Inferior parietal cortex (tissue), 1 donor: ENCODE results near the gene ELK3.

Experiments used
- DNase-seq: peaks from one replicate; pipeline ENCODE4 v3.0.0-alpha.2; 2016; ENCODE audit errors: extremely low spot score

ELK3 gene

GRCh38 chr12:96187956-96188355 lies 6.2 kb upstream of the ELK3 start:
- DNase-seq, result no peak

- DNase-seq, result no peak
These were observed 4.4 kb upstream of the ELK3 start for GRCh38 chr12:96189781-96190180.

DNA sequence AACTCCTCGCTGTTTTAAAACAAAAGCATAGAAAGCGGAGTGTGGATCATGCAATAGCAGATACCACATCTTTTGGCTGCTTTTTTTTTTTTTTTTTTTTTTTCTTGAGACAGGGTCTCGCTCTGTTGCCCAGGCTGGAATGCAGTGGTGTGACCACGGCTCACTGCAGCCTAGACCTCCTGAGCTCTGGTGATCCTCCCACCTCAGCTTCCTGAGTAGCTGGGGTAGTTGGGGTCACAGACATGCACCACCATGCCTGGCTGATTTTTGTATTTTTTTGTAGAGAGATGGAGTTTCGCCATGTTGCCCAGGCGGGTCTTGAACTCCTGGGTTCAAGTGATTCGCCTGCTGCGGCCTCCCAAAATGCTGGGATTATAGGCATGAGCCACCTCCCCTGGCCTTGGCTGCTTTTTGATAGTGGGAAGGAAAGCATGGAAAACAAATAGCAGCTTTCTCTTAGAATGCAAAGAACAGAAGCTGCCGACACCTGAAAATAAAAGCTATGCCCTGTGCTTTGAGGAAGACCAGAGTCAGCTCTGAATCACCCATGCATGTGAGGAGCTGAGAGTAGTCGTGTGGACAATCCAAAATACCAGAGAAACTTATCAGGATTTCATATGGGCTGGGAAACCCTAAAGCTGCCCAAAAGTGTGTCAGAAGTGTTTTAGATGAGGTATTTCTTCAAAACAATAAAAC lies 3.6 kb upstream of the ELK3 start:
- no peak for DNase-seq

DNA sequence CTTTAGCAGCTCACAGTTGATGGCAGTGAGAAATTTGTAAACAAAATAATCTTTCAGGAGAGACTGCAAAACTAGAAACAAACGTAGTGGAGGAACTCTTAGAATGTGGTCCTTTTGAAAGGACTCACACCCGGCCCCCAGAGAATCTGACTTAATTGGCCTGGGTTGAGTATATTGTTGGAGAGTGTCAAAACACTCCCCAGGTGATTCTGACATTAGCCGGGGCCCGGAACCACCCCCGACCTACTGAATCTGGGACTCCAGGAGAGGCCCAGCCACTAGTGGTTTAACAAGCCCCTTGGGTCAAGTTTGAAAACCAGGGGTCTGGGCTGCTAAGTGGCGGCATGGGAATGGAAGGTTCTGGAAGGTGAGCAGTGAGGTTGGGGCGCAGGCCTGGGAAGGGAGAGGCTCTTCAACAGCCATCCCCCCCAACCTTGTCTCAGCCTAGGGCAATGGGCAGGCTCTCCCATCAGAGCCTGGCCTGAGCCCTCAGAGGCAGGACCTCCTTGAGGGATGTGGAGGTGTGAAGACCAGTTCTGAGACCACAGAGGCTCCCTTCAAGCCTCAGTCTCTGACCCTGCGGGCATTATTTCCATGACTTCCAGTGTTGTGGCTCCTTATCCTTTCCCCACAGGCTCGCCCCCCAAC lies 1.1 kb upstream of the ELK3 start:
- no peak for DNase-seq

- DNase-seq, result no peak
These were observed 358 bp downstream of the ELK3 start for GRCh38 chr12:96194576-96194889.

DNA sequence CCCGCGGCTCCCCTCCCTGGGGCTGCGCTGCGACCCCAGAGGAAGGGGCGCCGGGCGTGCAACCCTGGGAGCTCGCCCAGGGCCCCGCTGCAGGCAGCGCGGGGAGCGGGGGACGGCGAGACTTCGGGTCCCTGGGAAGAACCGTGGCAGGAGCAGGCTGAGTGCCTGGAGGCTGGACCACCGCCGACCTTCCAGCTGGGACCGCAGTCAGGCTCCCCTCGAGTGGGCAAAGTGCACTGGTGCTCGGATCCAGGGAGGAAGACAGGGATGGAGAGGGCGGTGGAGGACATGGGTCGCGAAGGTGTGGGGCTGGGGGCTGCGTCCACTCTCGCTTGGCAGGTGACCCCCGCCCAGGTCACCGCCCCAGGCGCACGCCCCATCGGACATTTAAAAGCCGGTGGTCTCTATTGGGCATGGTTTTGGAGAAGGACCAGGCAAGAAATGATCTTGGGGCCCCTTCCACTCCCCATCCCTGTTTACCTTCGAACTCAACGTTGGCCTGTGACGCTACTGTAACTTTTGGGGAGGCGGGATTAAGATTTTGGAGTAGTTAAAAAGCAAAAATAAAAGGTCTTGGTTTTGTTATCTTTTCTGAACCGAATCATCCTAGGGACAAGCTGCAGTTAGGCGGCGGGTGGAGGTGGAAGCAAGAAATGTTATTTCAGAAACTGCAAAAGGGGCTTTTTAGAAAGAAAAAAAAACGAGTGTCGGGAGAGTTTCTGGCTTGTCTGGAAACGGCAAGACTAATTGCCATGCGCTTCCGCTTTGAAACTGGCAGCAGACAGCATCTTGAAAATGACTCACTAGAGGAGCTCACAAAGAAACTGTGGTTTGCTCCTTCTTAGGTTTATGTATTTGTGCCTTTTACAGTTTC lies 1.0 kb downstream of the ELK3 start:
- peak; percentile 37 for DNase-seq

DNA sequence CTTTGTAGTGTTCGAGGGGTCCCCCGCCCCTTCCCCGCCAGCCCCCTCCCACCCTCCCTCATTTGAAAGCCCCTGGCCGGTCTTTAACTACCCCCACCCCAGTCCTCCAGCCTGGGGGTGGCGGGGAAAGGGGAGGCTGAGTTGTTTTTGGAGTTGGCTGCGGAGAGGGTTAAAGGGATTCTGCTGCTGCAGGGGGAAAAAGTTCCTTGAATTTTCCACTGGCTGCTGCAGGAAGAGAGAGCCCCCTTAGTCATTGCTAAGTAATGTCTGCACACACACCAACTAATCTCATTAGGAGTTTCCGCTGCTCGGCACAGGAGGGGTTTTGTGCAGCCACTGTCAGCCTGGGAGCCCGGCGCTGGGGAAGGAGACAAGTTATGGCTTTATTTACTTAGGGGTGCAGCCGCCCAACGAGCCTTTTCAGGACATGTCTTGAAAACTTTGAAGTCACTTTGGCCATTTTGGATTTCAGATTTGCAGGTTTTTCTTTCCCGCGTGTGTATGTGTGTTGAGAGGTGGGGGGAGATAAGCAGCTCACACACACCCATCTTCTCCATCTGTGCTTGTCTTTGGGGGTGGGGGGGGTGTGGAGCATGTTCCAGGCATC lies 1.8 kb downstream of the ELK3 start:
- DNase-seq, result no peak

GRCh38 chr12:96196781-96197180 lies 2.6 kb downstream of the ELK3 start:
- DNase-seq, result no peak

- DNase-seq, result no peak
These were observed 3.5 kb downstream of the ELK3 start for GRCh38 chr12:96197503-96198272.

GRCh38 chr12:96198965-96199364 lies 4.8 kb downstream of the ELK3 start:
- no peak for DNase-seq

- no peak for DNase-seq
These were observed 5.3 kb downstream of the ELK3 start for GRCh38 chr12:96199464-96199863.

DNA sequence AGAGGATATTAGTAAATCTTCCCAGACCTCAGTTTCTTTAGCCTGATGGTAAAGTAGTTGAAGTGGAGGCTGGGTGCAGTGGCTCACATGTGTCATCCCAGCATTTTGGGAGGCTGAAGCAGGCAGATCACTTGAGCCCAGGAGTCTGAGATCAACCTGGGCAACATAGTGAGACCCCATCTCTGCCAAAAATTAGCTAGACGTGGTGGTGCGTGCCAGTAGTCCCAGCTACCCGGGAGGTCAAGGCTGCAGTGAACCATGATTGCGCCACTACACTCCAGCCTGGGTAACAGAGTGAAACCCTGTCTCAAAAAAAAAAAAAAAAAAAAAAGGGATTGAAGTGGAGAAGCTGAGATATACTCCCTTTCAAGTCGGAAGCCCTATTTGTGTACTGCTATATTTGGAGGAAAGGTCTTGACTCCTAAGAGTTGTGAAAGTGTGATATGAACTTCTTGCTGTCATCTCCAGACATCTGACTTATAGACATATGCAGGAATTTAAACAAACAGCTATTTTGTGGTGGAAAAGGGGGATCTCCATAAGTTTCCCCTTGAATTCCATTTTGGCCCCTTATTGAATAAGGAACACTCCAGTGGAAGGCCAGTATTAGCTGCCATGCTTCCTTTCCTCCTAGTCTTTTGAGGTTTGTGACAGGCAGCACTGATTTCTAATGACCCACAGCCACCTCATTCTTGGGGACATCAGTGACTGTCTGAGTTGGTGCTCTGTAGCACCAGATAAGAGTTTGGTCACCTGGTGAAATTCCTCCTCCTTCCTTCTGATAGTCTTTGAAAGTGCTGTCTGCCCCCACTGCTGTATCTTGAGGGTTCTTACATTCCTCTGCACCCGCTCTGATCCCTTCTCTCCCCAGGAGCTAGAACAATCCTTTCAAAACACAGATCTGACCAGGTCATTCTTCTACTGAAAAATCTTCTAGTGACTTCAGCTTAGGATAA lies 7.4 kb downstream of the ELK3 start:
- DNase-seq, result no peak

GRCh38 chr12:96204381-96204780 lies 10.2 kb downstream of the ELK3 start:
- DNase-seq, result no peak

DNA sequence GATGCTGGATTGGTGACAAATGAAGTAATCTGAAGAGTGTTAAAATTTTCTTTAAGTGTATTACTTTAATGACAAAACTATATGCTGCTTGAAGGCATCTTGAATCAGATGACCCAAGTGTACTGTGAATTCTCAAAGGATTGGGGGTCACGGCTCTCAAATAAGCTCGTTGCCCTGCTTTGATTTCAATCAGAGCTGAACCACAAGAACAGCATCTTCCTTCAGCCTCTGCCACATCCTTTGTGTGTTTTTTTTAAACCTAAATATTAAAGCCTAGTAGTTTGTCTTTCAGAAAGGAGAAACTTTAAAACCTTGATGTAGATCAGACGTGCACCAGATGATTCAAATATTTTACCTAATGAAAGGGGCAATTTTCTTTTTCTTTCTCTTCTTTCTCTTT lies 11.7 kb downstream of the ELK3 start:
- no peak for DNase-seq

DNA sequence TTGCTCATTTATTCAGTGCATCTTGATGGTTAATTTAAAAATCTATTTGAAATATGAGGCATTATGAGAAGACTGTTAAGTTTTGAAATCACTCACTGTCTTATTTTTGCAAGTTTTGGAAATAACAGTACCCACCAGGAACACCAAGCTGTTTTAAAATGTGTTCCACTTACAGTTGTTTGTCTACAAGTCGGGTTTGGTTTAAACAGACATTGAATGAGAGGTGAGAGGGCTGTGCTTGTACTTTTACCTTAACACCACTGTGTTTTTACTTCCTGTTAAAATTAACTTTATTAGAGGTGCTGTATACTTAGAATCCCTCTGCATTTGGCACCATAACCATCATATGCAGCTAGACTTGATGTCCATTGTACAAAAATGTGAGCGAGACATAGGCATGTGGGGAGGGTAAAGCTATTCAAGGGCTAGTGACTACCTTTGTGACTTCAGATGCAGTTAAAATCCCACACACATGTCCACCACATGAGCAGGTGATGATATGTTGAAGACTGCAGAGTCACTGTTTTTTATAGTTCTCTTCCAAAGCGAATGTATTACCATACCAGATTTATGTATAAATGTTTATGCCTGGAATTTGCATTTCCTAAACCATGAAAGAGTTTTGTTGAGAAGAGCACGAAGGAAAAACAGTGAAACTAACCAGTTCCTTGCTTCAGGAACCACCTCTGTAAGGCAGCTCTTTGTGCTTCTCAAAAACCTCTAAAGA lies 12.9 kb downstream of the ELK3 start:
- no peak for DNase-seq

DNA sequence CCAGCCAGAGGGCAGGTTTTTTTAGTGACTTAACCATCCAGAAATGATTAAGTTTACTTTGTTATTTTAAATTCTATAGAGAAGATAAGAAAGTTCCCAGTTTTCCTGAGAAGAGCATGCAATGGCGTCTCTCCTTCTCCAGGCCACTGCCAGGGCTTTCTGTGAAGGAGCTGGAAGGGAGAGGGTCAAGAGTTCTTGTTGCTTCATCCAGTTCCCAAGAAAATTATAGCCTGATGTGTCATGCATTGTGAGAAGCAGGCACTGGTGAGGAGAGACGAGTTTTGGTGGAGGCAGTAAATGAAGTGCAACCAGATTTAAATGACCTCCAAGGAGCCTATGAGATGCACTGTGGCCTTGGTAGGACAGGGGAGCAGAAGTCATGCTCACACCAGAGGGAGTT lies 14.2 kb downstream of the ELK3 start:
- no peak for DNase-seq

DNA sequence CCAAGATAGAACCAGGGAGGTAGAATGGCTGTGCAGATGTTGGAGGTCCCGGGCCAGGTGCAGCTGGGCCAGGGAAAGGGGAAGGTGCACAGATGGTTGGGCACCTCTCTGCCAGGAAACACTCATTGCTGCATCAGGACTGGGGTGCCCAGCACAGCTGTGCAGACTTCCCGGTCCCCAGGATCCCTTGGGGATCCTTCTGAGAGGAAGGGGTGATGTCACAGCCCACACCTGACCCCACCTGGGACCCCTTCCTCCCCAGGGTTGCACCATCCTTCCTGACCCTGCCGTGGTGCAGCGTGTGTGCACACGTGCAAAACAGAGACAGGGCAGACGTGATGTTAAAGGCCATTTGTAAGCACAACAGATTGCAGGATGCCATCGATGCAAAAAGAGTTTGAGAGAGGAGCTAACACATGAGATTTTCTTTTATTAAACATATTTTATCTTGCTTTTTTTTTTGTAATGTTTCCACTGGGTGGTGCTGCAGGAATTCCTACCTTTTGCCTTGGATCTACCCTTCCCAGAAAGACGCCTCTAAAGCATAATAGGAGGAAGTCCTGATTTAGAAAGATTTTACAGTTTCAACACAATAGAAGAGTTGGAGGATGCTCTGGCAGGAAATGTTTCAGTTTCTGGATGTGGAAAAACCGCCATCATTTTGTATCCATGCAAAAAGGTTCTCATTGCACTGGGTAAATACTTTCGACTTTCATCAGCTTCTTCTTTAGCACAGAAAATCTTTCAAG lies 14.8 kb downstream of the ELK3 start:
- DNase-seq, result peak; percentile 44

GRCh38 chr12:96210376-96211055 lies 16.3 kb downstream of the ELK3 start:
- DNase-seq, result no peak

DNA sequence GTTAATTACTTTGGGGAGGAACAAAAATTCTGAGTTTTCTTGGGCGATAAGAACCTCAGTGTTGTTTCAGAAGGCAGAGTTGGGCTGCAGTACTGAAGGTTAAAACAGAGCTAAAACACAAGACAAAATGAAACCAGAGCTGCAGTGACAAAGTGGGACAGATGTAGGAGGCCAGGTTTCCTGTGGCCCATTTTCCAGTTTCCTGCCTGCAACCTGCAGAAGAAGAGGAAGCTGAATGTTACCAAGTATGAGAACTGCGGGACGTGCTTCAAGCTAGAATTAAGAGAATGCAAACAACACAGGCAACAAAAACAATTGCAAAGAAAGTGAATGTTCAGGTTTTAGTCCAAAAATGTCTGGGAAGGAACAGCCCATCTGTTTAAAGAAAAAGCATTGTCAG lies 17.8 kb downstream of the ELK3 start:
- no peak for DNase-seq
